H1 (cell line): ENCODE measurements around the gene GULP1. TPM values are rescaled to one million over a fixed set of nuclear protein-coding genes. Genes with fewer than 3 reads are reported as not detected.

ENCODE experiments used
- CTCF ChIA-PET: fragments of 300-600 bp; sonication (Branson Sonifier 250); formaldehyde crosslinking; loops from one replicate; lab custom pipeline; 2021; ENCODE audit not compliant: partially characterized antibody; lab: Charles Lee
- POLR2A ChIA-PET: fragments of 300-600 bp; sonication (Branson Sonifier 250); formaldehyde crosslinking; loops from one replicate; lab custom pipeline; 2021; ENCODE audit warnings: inconsistent platforms; ENCODE audit not compliant: partially characterized antibody; lab: Charles Lee
- DNase-seq, 2 experiments: peaks; one replicate each; pipeline versions ENCODE4 v3.0.0 to v3.0.0-alpha.2; 2010 to 2022; ENCODE audit warnings: low spot score in 2 of 2, low read depth in 1 of 2, mixed read lengths in 1 of 2
- FAIRE-seq: peaks from 2 replicates; lab custom pipeline; 2011; peaks lifted over from hg19 to GRCh38; lab: Jason Lieb, UNC
- H2AFZ ChIP-seq: 2 replicates; pipeline ENCODE4 v1.8.1; 2012; ENCODE audit warnings: low read length, inconsistent platforms
- H2AK5ac ChIP-seq: 2 replicates; pipeline ENCODE4 v1.6.1; 2013; ENCODE audit warnings: low read depth, low read length
- H2BK120ac ChIP-seq: replicated peaks from 2 replicates; pipeline ENCODE3; 2013; ENCODE audit warnings: low read depth, low read length, inconsistent platforms
- H2BK12ac ChIP-seq: 2 replicates; pipeline ENCODE4 v1.6.1; 2013; ENCODE audit warnings: low read depth, low read length
- H2BK15ac ChIP-seq: 2 replicates; pipeline ENCODE4 v1.6.1; 2013; ENCODE audit warnings: low read length
- H2BK20ac ChIP-seq: 2 replicates; pipeline ENCODE4 v1.6.1; 2013; ENCODE audit warnings: low read length
- H2BK5ac ChIP-seq: 2 replicates; pipeline ENCODE4 v1.6.1; 2013; ENCODE audit warnings: low read depth, low read length
- H3K14ac ChIP-seq: 2 replicates; pipeline ENCODE4 v1.6.1; 2013; ENCODE audit warnings: inconsistent platforms; ENCODE audit not compliant: insufficient read length
- H3K18ac ChIP-seq: 2 replicates; pipeline ENCODE4 v1.6.1; 2013; ENCODE audit warnings: low read length; ENCODE audit errors: extremely low read depth
- H3K23ac ChIP-seq: 2 replicates; pipeline ENCODE4 v1.6.1; 2013; ENCODE audit warnings: inconsistent platforms; ENCODE audit not compliant: insufficient read length
- H3K23me2 ChIP-seq: 2 replicates; pipeline ENCODE4 v1.6.1; 2013; ENCODE audit warnings: low read depth, low read length
- H3K27ac ChIP-seq: 2 replicates; pipeline ENCODE4 v1.6.1; 2011; ENCODE audit warnings: low read depth, low read length, inconsistent platforms
- H3K27me3 ChIP-seq, 4 experiments: replicated peaks in 1 of 4; 1 replicate in 1 of 4; 2 replicates in 3 of 4; pipeline versions ENCODE4 v1.6.1 to v1.8.1; 2011 to 2013; ENCODE audit warnings: low read length in 3 of 4, mild to moderate bottlenecking in 3 of 4, inconsistent platforms in 2 of 4, mixed read lengths in 2 of 4, moderate library complexity in 1 of 4; ENCODE audit not compliant: control insufficient read depth in 3 of 4, insufficient read depth in 3 of 4; ENCODE audit errors: extremely low read depth in 1 of 4
- H3K36me3 ChIP-seq, 4 experiments: 2 replicates each; pipeline versions ENCODE4 v1.6.1 to v1.8.1; 2011 to 2013; ENCODE audit warnings: mild to moderate bottlenecking in 4 of 4, low read length in 3 of 4, moderate library complexity in 2 of 4, control low read depth in 1 of 4, inconsistent platforms in 1 of 4; ENCODE audit not compliant: insufficient read depth in 4 of 4, control insufficient read depth in 2 of 4
- H3K4ac ChIP-seq: replicated peaks from 2 replicates; pipeline ENCODE3; 2013; ENCODE audit warnings: low read length, low read depth, mixed read lengths, inconsistent platforms; ENCODE audit not compliant: insufficient read length
- H3K4me1 ChIP-seq, 4 experiments: replicated peaks in 1 of 4; 1 replicate in 1 of 4; 2 replicates in 3 of 4; pipeline versions ENCODE4 v1.6.1 to v1.8.1; 2011 to 2013; ENCODE audit warnings: low read length in 3 of 4, inconsistent platforms in 2 of 4, mixed read lengths in 1 of 4; ENCODE audit not compliant: insufficient read depth in 4 of 4, control insufficient read depth in 3 of 4
- H3K4me2 ChIP-seq, 2 experiments: 2 replicates each; pipeline versions ENCODE4 v1.6.1 to v1.8.1; 2011 to 2013; ENCODE audit warnings: low read depth in 2 of 2, low read length in 2 of 2, control low read depth in 1 of 2, inconsistent platforms in 1 of 2, mild to moderate bottlenecking in 1 of 2; ENCODE audit not compliant: insufficient read depth in 1 of 2
- H3K4me3 ChIP-seq, 4 experiments: fragments of 200-600, 300-600 bp in 1 of 4; sonication (generic), shearing (Covaris generic), sonication (Bioruptor Twin) in 1 of 4; 2 replicates each; pipeline versions ENCODE4 v1.5.1 to v1.8.1; 2011 to 2016; ENCODE audit warnings: low read length in 4 of 4, low read depth in 3 of 4, control low read depth in 2 of 4, inconsistent platforms in 2 of 4, mild to moderate bottlenecking in 2 of 4, mixed read lengths in 1 of 4, moderate library complexity in 1 of 4; ENCODE audit not compliant: insufficient read depth in 2 of 4; ENCODE audit errors: extremely low read depth in 1 of 4
- H3K56ac ChIP-seq: replicated peaks from 2 replicates; pipeline ENCODE3; 2013; ENCODE audit warnings: low read depth, mild to moderate bottlenecking, mixed read lengths, low read length, inconsistent platforms; ENCODE audit not compliant: insufficient read length
- H3K79me1 ChIP-seq: 2 replicates; pipeline ENCODE4 v1.6.1; 2013; ENCODE audit warnings: low read depth, low read length, control low read depth
- H3K79me2 ChIP-seq, 2 experiments: 2 replicates each; pipeline versions ENCODE4 v1.6.1 to v1.8.1; 2012 to 2013; ENCODE audit warnings: low read length in 2 of 2, mild to moderate bottlenecking in 2 of 2, inconsistent platforms in 1 of 2; ENCODE audit not compliant: insufficient read depth in 2 of 2, control insufficient read depth in 1 of 2
- H3K9ac ChIP-seq, 4 experiments: replicated peaks in 1 of 4; 1 replicate in 1 of 4; 2 replicates in 3 of 4; pipeline versions ENCODE4 v1.6.1 to v1.8.1; 2011 to 2013; ENCODE audit warnings: low read depth in 3 of 4, low read length in 3 of 4, control low read depth in 2 of 4, mild to moderate bottlenecking in 2 of 4, moderate library complexity in 2 of 4, inconsistent platforms in 1 of 4; ENCODE audit errors: extremely low read depth in 1 of 4
- H3K9me3 ChIP-seq, 2 experiments: 2 replicates each; pipeline versions ENCODE4 v1.6.1 to v1.8.1; 2012 to 2013; ENCODE audit warnings: mild to moderate bottlenecking in 2 of 2, moderate library complexity in 2 of 2, control low read depth in 1 of 2, inconsistent platforms in 1 of 2, low read depth in 1 of 2, low read length in 1 of 2, mixed read lengths in 1 of 2; ENCODE audit not compliant: insufficient read depth in 2 of 2
- H4K20me1 ChIP-seq, 2 experiments: replicated peaks in 1 of 2; 2 replicates each; pipeline versions ENCODE3 to v1.8.1; 2011 to 2013; ENCODE audit warnings: inconsistent platforms in 2 of 2, low read length in 2 of 2, mild to moderate bottlenecking in 1 of 2; ENCODE audit not compliant: insufficient read depth in 2 of 2, control insufficient read depth in 1 of 2
- H4K5ac ChIP-seq: 2 replicates; pipeline ENCODE4 v1.6.1; 2013; ENCODE audit warnings: low read length, low read depth, mixed read lengths, inconsistent platforms; ENCODE audit not compliant: insufficient read length
- H4K8ac ChIP-seq: 2 replicates; pipeline ENCODE4 v1.8.0; 2013; ENCODE audit warnings: mild to moderate bottlenecking, moderate library complexity, low read length, inconsistent platforms; ENCODE audit not compliant: insufficient read depth; ENCODE audit errors: extremely low read depth
- H4K91ac ChIP-seq: replicated peaks from 2 replicates; pipeline ENCODE3; 2013; ENCODE audit warnings: low read length, mixed read lengths, inconsistent platforms; ENCODE audit not compliant: insufficient read length
- CTBP2 ChIP-seq: IDR thresholded peaks from 2 replicates; pipeline ENCODE4 v1.7.0; 2011; ENCODE audit warnings: borderline replicate concordance, mild to moderate bottlenecking, moderate library complexity, mixed read lengths, low read length; ENCODE audit not compliant: insufficient read depth, insufficient read length
- E2F6 ChIP-seq: IDR thresholded peaks from 2 replicates; pipeline ENCODE4 v1.6.1; 2012; ENCODE audit warnings: inconsistent platforms
- EP300 ChIP-seq, 2 experiments: IDR thresholded peaks; 1 replicate in 1 of 2; 2 replicates in 1 of 2; pipeline ENCODE4 v1.6.1; 2011 to 2012; ENCODE audit warnings: low read depth in 2 of 2, low read length in 2 of 2, mild to moderate bottlenecking in 2 of 2, borderline replicate concordance in 1 of 2, inconsistent platforms in 1 of 2, moderate library complexity in 1 of 2
- KDM1A ChIP-seq: fragments of 200-600, 300-600 bp; sonication (generic); IDR thresholded peaks from 2 replicates; pipeline ENCODE4 v1.7.1; 2016; ENCODE audit warnings: mild to moderate bottlenecking, low read length, borderline replicate concordance
- KDM5A ChIP-seq: fragments of 200-600 bp; IDR thresholded peaks from 2 replicates; pipeline ENCODE4 v1.7.1; 2012; ENCODE audit warnings: mild to moderate bottlenecking, low read length, inconsistent platforms, mixed read lengths
- RFX5 ChIP-seq: IDR thresholded peaks from 2 replicates; pipeline ENCODE4 v1.6.1; 2011; ENCODE audit warnings: low read depth, low read length, improper control_type of control experiment, borderline replicate concordance
- TCF12 ChIP-seq: IDR thresholded peaks from 2 replicates; pipeline ENCODE4 v1.6.1; 2011; ENCODE audit warnings: low read depth, mild to moderate bottlenecking, low read length
- WGBS, 2 experiments: shearing (Covaris generic) in 1 of 2; methylation state at CpG; one replicate each; pipeline versions ENCODE4 v1.1.6 to v1.1.7; 2013 to 2015; ENCODE audit warnings: low lambda C conversion rate in 2 of 2, mixed read lengths in 2 of 2, inconsistent platforms in 1 of 2, low coverage in 1 of 2, missing lambda C conversion rate in 1 of 2; ENCODE audit not compliant: insufficient replicate concordance in 2 of 2, insufficient coverage in 1 of 2, insufficient read length in 1 of 2; ENCODE audit errors: extremely low coverage in 1 of 2, missing lambda C conversion rate in 1 of 2; 5-methylcytosine and 5-hydroxymethylcytosine counted together
- polyA plus RNA-seq, 7 experiments: library from polyadenylated mRNA; depleted of rRNA in 3 of 7; stranded (reverse) in 5 of 7; unstranded in 2 of 7; fragments of >200 nt in 5 of 7; fragments of 200-250 nt in 2 of 7; gene quantifications; 1 replicate in 5 of 7; 2 replicates in 1 of 7; 4 replicates in 1 of 7; pipeline versions ENCODE4 v1.2.1 to v1.2.3, GENCODE V29; 2011 to 2013; ENCODE audit warnings: missing spikeins in 2 of 7, mixed read lengths in 2 of 7
- total RNA-seq: library from RNA; stranded (reverse); fragmentation: NEBNext Ultra II Directional; extraction: Animal tissue kit (Norgen Biotek cat#: 25700); gene quantifications from 2 replicates; pipeline ENCODE4 v1.2.1, GENCODE V29; 2021

The GULP1 gene
- total and polyA plus RNA-seq, 2 of the 8 experiments (the other 6 are each of a cell fraction or from before 2014, with no cell fraction given), result 69.7 to 139 TPM

GRCh38 chr2:188412190-188412589 lies 120.5 kb downstream of the GULP1 start:
- no peak overlapping the region for H3K27ac ChIP-seq
- H4K5ac ChIP-seq, result no peak overlapping the region
- peaks cover 0 to 5% of the 10 kb centered on the region in 2 experiments for H4K20me1 ChIP-seq
- no peaks in the 10 kb centered on the region for H3K27me3 ChIP-seq
- H4K8ac ChIP-seq, result no peak overlapping the region
- no peak overlapping the region for H3K4me2 ChIP-seq
- H3K4me3 ChIP-seq, result no peak overlapping the region
- no peak overlapping the region for H3K18ac ChIP-seq
- no peak overlapping the region for H2BK20ac ChIP-seq
- H3K14ac ChIP-seq, result no peak overlapping the region
- H2AK5ac ChIP-seq, result no peak overlapping the region
- no peak overlapping the region for H2BK5ac ChIP-seq
- no peak overlapping the region for H3K23ac ChIP-seq
- peaks cover 0 to 5% (median 0%) of the 10 kb centered on the region in 4 experiments; a peak in 1 of 8 replicates for H3K36me3 ChIP-seq
- H3K9me3 ChIP-seq, result no peaks in the 10 kb centered on the region; a peak in 1 of 4 replicates
- no peak overlapping the region for H2BK12ac ChIP-seq
- H3K79me1 ChIP-seq, result peaks cover 4% of the 10 kb centered on the region; the same call in 1 of the 2 replicates
- FAIRE-seq, result no peak
- POLR2A ChIA-PET, result no interaction called here
- no peak for TF ChIP-seq E2F6
- no peak for TF ChIP-seq TCF12
- no peak for TF ChIP-seq CTBP2
- no peak for TF ChIP-seq KDM1A
- TF ChIP-seq RFX5, result no peak
- no peak for TF ChIP-seq KDM5A
- TF ChIP-seq EP300 (IDR thresholded peaks at IDR 0.05; ENCODE audit: borderline replicate concordance in 1 of 2, low read depth in 2 of 2, low read length in 2 of 2), result no peak
- no peak for DNase-seq
- 93% methylated on average over 6 of the region's 6 CpGs; no CpG with 5 or more reads in 1 of the 2 experiments for WGBS, 2 experiments
- H2BK15ac ChIP-seq, result no peak overlapping the region
- peaks cover 0 to 8% (median 0%) of the 10 kb centered on the region in 4 experiments; a peak in 2 of 7 replicates for H3K4me1 ChIP-seq
- no peak overlapping the region for H2AFZ ChIP-seq
- no peak overlapping the region for H3K4ac ChIP-seq
- H3K79me2 ChIP-seq, result peaks cover 0 to 76% of the 10 kb centered on the region in 2 experiments; a peak in 2 of 4 replicates
- H3K23me2 ChIP-seq, result no peaks in the 10 kb centered on the region
- CTCF ChIA-PET, result interaction anchor here (2.1 kb wide), 1 partner anchor 16 kb away, joined by 6 read pairs; no protein-coding TSS in a partner anchor
- H4K91ac ChIP-seq, result no peak overlapping the region
- no peak overlapping the region for H2BK120ac ChIP-seq
- no peak overlapping the region for H3K9ac ChIP-seq
- no peak overlapping the region for H3K56ac ChIP-seq
